Dendritic cell treated with granulocyte-macrophage colony-stimulating factor and Interleukin-4, amounts not matched to agents 40 ng/mL and 50 ng/mL, for 4 days (primary cell): Measurements from ENCODE around the gene ATG14.
A peak's percentile ranks its signal among the peaks of the same experiment; 100 is the strongest.
"Not testable (repeated sequence)": the region's sequence is repeated elsewhere in the genome, so short reads cannot be mapped to it uniquely, and the experiment has no call there.

Experiments
- H3K27ac Mint-ChIP-seq: one replicate; pipeline ENCODE4 v1.8.0; 2022; ENCODE audit warnings: mild to moderate bottlenecking, mixed read lengths
- H3K27me3 Mint-ChIP-seq: one replicate; pipeline ENCODE4 v1.8.0; 2022; ENCODE audit warnings: mild to moderate bottlenecking, mixed read lengths
- H3K36me3 Mint-ChIP-seq: one replicate; pipeline ENCODE4 v1.8.0; 2022; ENCODE audit warnings: low read depth, mixed read lengths
- H3K4me1 Mint-ChIP-seq: one replicate; pipeline ENCODE4 v1.8.0; 2022; ENCODE audit warnings: low read depth, mixed read lengths
- H3K4me3 Mint-ChIP-seq: one replicate; pipeline ENCODE4 v1.8.0; 2022; ENCODE audit warnings: mild to moderate bottlenecking, moderate library complexity, mixed read lengths
- H3K9me3 Mint-ChIP-seq: one replicate; pipeline ENCODE4 v1.8.0; 2022; ENCODE audit warnings: mixed read lengths
- intact Hi-C: fragments of 100-400 bp; cut with micrococcal nuclease; formaldehyde crosslinking; loops from one replicate; pipeline ENCODE4 v1.15.0; 2022

Gene ATG14

DNA sequence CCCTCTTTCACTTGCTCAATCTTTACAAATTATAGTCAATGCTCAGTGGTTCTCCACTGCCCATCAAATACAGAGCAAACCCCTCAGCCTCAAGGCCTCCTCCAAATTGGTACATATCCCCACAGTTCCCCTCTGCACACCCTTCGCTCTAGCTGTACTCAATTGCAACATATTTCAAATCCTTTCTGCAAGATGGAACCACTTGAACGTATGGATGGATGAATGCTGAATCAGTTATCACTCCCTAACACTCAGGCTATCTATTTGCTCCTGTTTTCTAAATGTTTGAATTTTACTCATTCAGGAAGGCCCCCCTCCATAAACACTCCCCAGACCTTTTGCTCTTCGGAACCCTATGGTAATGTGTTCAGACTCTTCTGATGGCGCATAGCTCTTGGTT, 24.5 kb downstream of the ATG14 start:
- intact Hi-C loops: no loop called here
- no peaks in the 10 kb centered on the region for H3K9me3 Mint-ChIP-seq
- no peak overlapping the region for H3K27ac Mint-ChIP-seq
- H3K36me3 Mint-ChIP-seq: peaks cover 87% of the 10 kb centered on the region
- H3K4me3 Mint-ChIP-seq: no peak overlapping the region
- no peaks in the 10 kb centered on the region for H3K27me3 Mint-ChIP-seq
- no peaks in the 10 kb centered on the region for H3K4me1 Mint-ChIP-seq

- H3K27ac Mint-ChIP-seq: no peak overlapping the region
- no peaks in the 10 kb centered on the region for H3K27me3 Mint-ChIP-seq
- intact Hi-C loops: no loop called here
- H3K9me3 Mint-ChIP-seq: no peaks in the 10 kb centered on the region
- no peak overlapping the region for H3K4me3 Mint-ChIP-seq
- H3K4me1 Mint-ChIP-seq: no peaks in the 10 kb centered on the region
- peaks cover 91% of the 10 kb centered on the region for H3K36me3 Mint-ChIP-seq
Measured at GRCh38 chr14:55386037-55386808, 25.4 kb downstream of the ATG14 start.

GRCh38 chr14:55384536-55384935, 27.1 kb downstream of the ATG14 start:
- no peaks in the 10 kb centered on the region for H3K4me1 Mint-ChIP-seq
- intact Hi-C loops: no loop called here
- no peaks in the 10 kb centered on the region for H3K27me3 Mint-ChIP-seq
- no peak overlapping the region for H3K4me3 Mint-ChIP-seq
- H3K9me3 Mint-ChIP-seq: no peaks in the 10 kb centered on the region
- H3K27ac Mint-ChIP-seq: no peak overlapping the region
- H3K36me3 Mint-ChIP-seq: peaks cover 90% of the 10 kb centered on the region

- Mint-ChIP-seq H3K9me3 (no peaks in the 10 kb centered on the region), H3K4me3 (no peak overlapping the region), H3K27ac (no peak overlapping the region), H3K27me3 (no peaks in the 10 kb centered on the region), H3K36me3 (peaks cover 90% of the 10 kb centered on the region), H3K4me1 (no peaks in the 10 kb centered on the region)
- intact Hi-C loops: no loop called here
Measured at GRCh38 chr14:55383541-55384140, 28.0 kb downstream of the ATG14 start.

DNA sequence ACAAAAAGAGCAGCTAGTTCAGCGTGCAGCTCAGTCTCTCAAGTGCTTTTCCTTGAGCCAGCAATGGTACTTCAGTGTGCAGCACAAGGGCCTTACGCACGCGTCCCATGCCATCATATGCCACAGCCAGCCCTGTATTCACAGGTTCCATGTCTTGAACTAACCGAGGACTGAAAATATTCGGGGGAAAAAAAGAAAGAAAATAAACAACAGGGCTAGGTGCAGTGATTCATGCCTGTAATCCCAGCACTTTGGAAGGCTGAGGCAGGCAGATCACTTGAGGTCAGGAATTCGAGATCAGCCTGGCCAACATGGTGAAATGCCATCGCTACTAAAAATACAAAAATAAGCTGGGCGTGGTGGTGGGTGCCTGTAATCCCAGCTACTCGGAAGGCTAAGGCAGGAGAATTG, 28.6 kb downstream of the ATG14 start:
- H3K27ac Mint-ChIP-seq, H3K4me1 Mint-ChIP-seq, H3K4me3 Mint-ChIP-seq, H3K27me3 Mint-ChIP-seq, intact Hi-C loops, H3K9me3 Mint-ChIP-seq: not testable (repeated sequence)
- H3K36me3 Mint-ChIP-seq: peaks cover 90% of the 10 kb centered on the region

GRCh38 chr14:55382483-55382882, 29.1 kb downstream of the ATG14 start:
- intact Hi-C loops: no loop called here
- no peak overlapping the region for H3K27ac Mint-ChIP-seq
- no peaks in the 10 kb centered on the region for H3K4me1 Mint-ChIP-seq
- no peak overlapping the region for H3K4me3 Mint-ChIP-seq
- no peaks in the 10 kb centered on the region for H3K27me3 Mint-ChIP-seq
- H3K36me3 Mint-ChIP-seq: peaks cover 90% of the 10 kb centered on the region
- no peaks in the 10 kb centered on the region for H3K9me3 Mint-ChIP-seq

DNA sequence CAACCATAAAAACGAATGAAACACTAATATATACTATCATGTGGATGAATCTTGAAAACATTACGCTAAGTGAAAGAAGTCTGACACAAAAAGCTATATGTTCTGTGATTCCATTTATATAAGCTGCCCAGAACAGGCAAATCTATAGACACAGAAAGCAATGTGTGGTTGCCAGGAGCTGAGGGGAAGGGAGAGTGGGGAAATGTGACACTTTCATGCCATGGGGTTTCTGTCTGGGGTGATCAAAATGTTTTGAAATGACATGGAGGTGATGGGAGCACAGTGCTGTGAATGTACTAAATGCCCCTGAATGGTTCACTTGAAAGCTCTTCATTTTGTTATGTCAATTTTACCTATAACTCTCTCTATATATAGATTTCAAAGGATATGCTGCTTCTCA, 30.1 kb downstream of the ATG14 start:
- no peak overlapping the region for H3K27ac Mint-ChIP-seq
- no peaks in the 10 kb centered on the region for H3K27me3 Mint-ChIP-seq
- no peaks in the 10 kb centered on the region for H3K4me1 Mint-ChIP-seq
- no peaks in the 10 kb centered on the region for H3K9me3 Mint-ChIP-seq
- H3K36me3 Mint-ChIP-seq: peaks cover 90% of the 10 kb centered on the region
- no peak overlapping the region for H3K4me3 Mint-ChIP-seq
- intact Hi-C loops: no loop called here

- Mint-ChIP-seq H3K36me3 (peaks cover 92% of the 10 kb centered on the region), H3K27ac (peak overlapping the region; percentile 39), H3K4me3 (no peak overlapping the region), H3K27me3 (no peaks in the 10 kb centered on the region), H3K9me3 (no peaks in the 10 kb centered on the region), H3K4me1 (no peaks in the 10 kb centered on the region)
- intact Hi-C loops: no loop called here
Measured at GRCh38 chr14:55381040-55381439, 30.6 kb downstream of the ATG14 start.

- H3K9me3 Mint-ChIP-seq: no peaks in the 10 kb centered on the region
- H3K27me3 Mint-ChIP-seq: no peaks in the 10 kb centered on the region
- peaks cover 98% of the 10 kb centered on the region for H3K36me3 Mint-ChIP-seq
- no peak overlapping the region for H3K4me3 Mint-ChIP-seq
- H3K27ac Mint-ChIP-seq: no peak overlapping the region
- H3K4me1 Mint-ChIP-seq: no peaks in the 10 kb centered on the region
- intact Hi-C loops: no loop called here
Measured at GRCh38 chr14:55377236-55377635, 34.4 kb downstream of the ATG14 start.

- Mint-ChIP-seq H3K27ac (no peak overlapping the region), H3K36me3 (peaks cover 98% of the 10 kb centered on the region), H3K4me3 (no peak overlapping the region), H3K4me1 (no peaks in the 10 kb centered on the region), H3K9me3 (no peaks in the 10 kb centered on the region), H3K27me3 (no peaks in the 10 kb centered on the region)
- intact Hi-C loops: no loop called here
Measured at GRCh38 chr14:55374771-55375170, 36.9 kb downstream of the ATG14 start.

GRCh38 chr14:55373784-55374705, 37.6 kb downstream of the ATG14 start:
- Mint-ChIP-seq H3K36me3 (peaks cover 99% of the 10 kb centered on the region), H3K4me3 (no peak overlapping the region), H3K4me1 (no peaks in the 10 kb centered on the region), H3K9me3 (no peaks in the 10 kb centered on the region), H3K27me3 (no peaks in the 10 kb centered on the region), H3K27ac (no peak overlapping the region)
- intact Hi-C loops: no loop called here

DNA sequence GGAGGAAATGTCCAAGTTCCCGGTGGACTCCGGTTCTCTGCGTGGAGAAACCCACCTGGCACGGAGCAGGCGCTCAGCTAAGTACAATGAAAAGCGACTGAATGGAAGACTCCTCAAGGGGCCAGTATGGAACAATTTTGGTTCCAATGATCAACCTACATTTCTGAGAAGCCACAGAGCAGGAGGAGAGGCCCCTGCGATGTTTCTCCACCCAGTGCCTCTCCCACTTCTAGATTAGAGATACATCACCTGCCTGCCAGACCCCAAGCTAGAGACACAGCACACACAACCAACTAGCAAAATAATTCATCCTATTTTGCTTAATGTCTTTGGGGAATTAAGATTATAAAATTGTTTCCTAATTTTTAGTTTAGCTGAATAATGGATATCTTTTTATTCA, 38.8 kb downstream of the ATG14 start:
- H3K27ac Mint-ChIP-seq: no peak overlapping the region
- H3K4me3 Mint-ChIP-seq: no peak overlapping the region
- peaks cover 99% of the 10 kb centered on the region for H3K36me3 Mint-ChIP-seq
- H3K4me1 Mint-ChIP-seq: no peaks in the 10 kb centered on the region
- intact Hi-C loops: no loop called here
- H3K27me3 Mint-ChIP-seq: no peaks in the 10 kb centered on the region
- H3K9me3 Mint-ChIP-seq: no peaks in the 10 kb centered on the region

DNA sequence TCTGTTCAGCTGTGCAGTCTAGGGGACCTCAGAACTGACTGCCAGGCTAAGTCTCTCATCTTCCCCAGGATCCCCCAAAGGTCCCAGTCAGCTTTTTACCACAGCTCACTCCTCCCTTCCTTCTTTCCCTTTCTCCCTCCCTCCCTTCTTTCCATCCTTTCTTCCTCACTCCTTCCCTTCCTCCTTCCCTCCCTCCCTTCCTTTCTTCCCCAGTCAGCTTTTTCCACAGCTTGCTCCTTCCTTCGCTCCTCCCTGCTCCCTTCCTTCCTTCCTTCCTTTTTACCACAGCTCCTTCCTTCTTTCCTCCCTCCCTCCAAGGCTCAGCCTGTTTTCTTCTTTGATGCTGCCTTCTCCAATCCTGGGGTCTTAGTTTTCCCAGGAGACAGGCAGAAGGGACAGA, 39.2 kb downstream of the ATG14 start:
- Mint-ChIP-seq H3K27ac (no peak overlapping the region), H3K36me3 (peaks cover 99% of the 10 kb centered on the region)
- intact Hi-C loops: no loop called here

GRCh38 chr14:55370883-55371455, 40.7 kb downstream of the ATG14 start:
- intact Hi-C loops: no loop called here
- Mint-ChIP-seq H3K4me1 (no peaks in the 10 kb centered on the region), H3K27ac (no peak overlapping the region), H3K36me3 (peaks cover 97% of the 10 kb centered on the region), H3K4me3 (no peak overlapping the region), H3K27me3 (no peaks in the 10 kb centered on the region), H3K9me3 (no peaks in the 10 kb centered on the region)

More for the DNA sequence above, 39.2 kb downstream of the ATG14 start:
- H3K27me3 Mint-ChIP-seq: no peaks in the 10 kb centered on the region
- H3K9me3 Mint-ChIP-seq: no peaks in the 10 kb centered on the region
- no peaks in the 10 kb centered on the region for H3K4me1 Mint-ChIP-seq
- no peak overlapping the region for H3K4me3 Mint-ChIP-seq
